ENCODE results near the gene DDR1. TPM values are rescaled to one million over a fixed set of nuclear protein-coding genes. Genes with fewer than 3 reads are reported as not detected.
A peak's percentile ranks its signal among the peaks of the same experiment; 100 is the strongest.

DDR1 gene
- total RNA-seq, 1 experiment from 2014 or later = 258 TPM

DNA sequence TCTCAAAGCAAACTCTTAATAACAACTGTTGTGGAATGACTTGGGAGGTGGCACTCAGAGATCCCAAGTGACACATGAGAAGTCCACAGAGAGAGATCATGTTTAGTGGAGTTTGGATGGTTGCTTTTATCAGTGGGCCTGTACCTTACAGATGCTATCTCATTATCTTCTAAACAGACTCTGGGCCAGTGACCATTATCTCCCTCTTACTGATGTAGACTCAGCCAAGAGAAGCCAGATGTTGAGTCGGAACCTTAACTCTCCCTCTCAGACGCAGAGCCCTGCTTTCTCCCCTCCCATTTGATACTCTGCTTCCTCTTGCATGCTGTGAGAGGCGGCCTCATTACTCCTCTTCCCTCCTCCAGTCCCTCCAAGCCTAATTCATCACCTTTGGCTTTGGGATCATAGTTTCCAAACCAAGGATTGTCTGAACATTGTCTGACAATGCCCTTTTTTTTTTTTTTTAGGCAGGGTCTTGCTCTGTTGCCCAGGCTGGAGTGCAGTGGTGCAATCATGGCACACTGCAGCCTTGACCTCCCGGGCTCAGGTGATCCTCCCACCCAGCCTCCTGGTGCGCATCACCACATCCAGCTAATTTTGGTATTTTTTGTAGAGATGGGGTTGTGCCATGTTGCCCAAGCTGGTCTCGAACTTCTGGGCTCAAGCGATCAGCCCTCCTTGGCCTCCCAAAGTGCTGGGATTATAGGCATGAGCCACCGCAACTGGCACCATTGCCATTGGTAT is 4.5 kb upstream of the DDR1 start:
- no peak overlapping the region for H2AFZ ChIP-seq (ENCODE audit: low read length)
- WGBS (ENCODE audit: extremely low coverage, insufficient read length, low lambda C conversion rate) = no CpG with 5 or more reads among the region's 8 CpGs
- H3K14ac ChIP-seq (ENCODE audit: insufficient read depth, low read length) = no peak overlapping the region
- TF ChIP-seq, protein P1, sequence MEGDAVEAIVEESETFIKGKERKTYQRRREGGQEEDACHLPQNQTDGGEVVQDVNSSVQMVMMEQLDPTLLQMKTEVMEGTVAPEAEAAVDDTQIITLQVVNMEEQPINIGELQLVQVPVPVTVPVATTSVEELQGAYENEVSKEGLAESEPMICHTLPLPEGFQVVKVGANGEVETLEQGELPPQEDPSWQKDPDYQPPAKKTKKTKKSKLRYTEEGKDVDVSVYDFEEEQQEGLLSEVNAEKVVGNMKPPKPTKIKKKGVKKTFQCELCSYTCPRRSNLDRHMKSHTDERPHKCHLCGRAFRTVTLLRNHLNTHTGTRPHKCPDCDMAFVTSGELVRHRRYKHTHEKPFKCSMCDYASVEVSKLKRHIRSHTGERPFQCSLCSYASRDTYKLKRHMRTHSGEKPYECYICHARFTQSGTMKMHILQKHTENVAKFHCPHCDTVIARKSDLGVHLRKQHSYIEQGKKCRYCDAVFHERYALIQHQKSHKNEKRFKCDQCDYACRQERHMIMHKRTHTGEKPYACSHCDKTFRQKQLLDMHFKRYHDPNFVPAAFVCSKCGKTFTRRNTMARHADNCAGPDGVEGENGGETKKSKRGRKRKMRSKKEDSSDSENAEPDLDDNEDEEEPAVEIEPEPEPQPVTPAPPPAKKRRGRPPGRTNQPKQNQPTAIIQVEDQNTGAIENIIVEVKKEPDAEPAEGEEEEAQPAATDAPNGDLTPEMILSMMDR (conservative IDR thresholded peaks at IDR 0.05) = no peak
- peak overlapping the region; percentile 95 for H3K4me2 ChIP-seq (ENCODE audit: insufficient read depth, insufficient read length, low read length)
- peaks cover 2 to 8% (median 3%) of the 10 kb centered on the region in 3 experiments; a peak in 6 of 7 replicates for H3K36me3 Mint-ChIP-seq (ENCODE audit: insufficient read depth in 1 of 3, low read depth in 3 of 3)
- H3K4me1 ChIP-seq (ENCODE audit: insufficient read depth, low read length) = peaks cover 6% of the 10 kb centered on the region; the same call in 1 of the 2 replicates
- H3K27ac Mint-ChIP-seq = peak overlapping the region; percentile 59 to 98 (median 95); a peak in 4 of 7 replicates
- H3K9me3 ChIP-seq (ENCODE audit: control insufficient read depth, low read depth, low read length) = no peaks in the 10 kb centered on the region
- no peak overlapping the region for H2BK20ac ChIP-seq (ENCODE audit: low read depth, low read length, poor library complexity, severe bottlenecking)
- peaks cover 3 to 9% of the 10 kb centered on the region in 2 experiments for H3K9me3 Mint-ChIP-seq
- peak overlapping the region in 1 of 2 experiments; percentile 92; a peak in 3 of 5 replicates for H3K4me3 Mint-ChIP-seq
- peaks cover 66 to 72% of the 10 kb centered on the region in 2 experiments for H3K4me1 Mint-ChIP-seq
- H3K18ac ChIP-seq (ENCODE audit: insufficient read length, low read depth, low read length) = no peak overlapping the region
- H3K27me3 ChIP-seq (ENCODE audit: insufficient read depth, low read length) = no peaks in the 10 kb centered on the region
- H3K23ac ChIP-seq (ENCODE audit: insufficient read length, low read depth, low read length) = no peak overlapping the region
- H3K56ac ChIP-seq (ENCODE audit: insufficient read length, low read depth, low read length) = no peak overlapping the region
- H3T11ph ChIP-seq (ENCODE audit: low read length) = no peak overlapping the region
- no peak overlapping the region for H4K91ac ChIP-seq (ENCODE audit: insufficient read length, low read depth, low read length)
- no peak overlapping the region for H2BK120ac ChIP-seq (ENCODE audit: low read depth, low read length, poor library complexity, severe bottlenecking)
- peaks cover 3% of the 10 kb centered on the region; the same call in 1 of the 2 replicates for H3K79me2 ChIP-seq (ENCODE audit: insufficient read depth, low read length)
- no peak overlapping the region for H2BK12ac ChIP-seq (ENCODE audit: insufficient read length, low read depth, low read length)
- no peak overlapping the region for H4K8ac ChIP-seq (replicated peaks; ENCODE audit: insufficient read length, low read depth, low read length)
- no peak overlapping the region for H2AK5ac ChIP-seq (ENCODE audit: insufficient read length, low read length)
- no peaks in the 10 kb centered on the region; the same call in 1 of the 2 replicates for H3K27me3 Mint-ChIP-seq (ENCODE audit: low read depth)
- no peak overlapping the region for H3K27ac ChIP-seq (ENCODE audit: insufficient read length, low read depth, low read length)
- H4K20me1 ChIP-seq (ENCODE audit: control insufficient read depth, insufficient read depth, insufficient read length) = no peaks in the 10 kb centered on the region
- H3K79me1 ChIP-seq (ENCODE audit: insufficient read depth, low read depth, low read length, poor library complexity, severe bottlenecking) = no peaks in the 10 kb centered on the region
- H3K4ac ChIP-seq (ENCODE audit: low read depth, low read length) = no peak overlapping the region
- H2BK15ac ChIP-seq (ENCODE audit: low read depth, low read length) = no peak overlapping the region
- H3K9ac ChIP-seq (ENCODE audit: extremely low read depth, insufficient read length, low read length) = no peak overlapping the region
- no peak for DNase-seq
- H2BK5ac ChIP-seq (ENCODE audit: insufficient read length, low read length) = no peak overlapping the region
- peaks cover 30% of the 10 kb centered on the region for H3K23me2 ChIP-seq (ENCODE audit: insufficient read length, low read depth, low read length, poor library complexity, severe bottlenecking)
- H4K5ac ChIP-seq (ENCODE audit: insufficient read length, low read depth, low read length) = no peak overlapping the region

All from H9 (cell line).